ENCODE data around the gene ATF7.

GRCh38 chr12:53591301-53592206 is 34.6 kb downstream of the ATF7 start:
- TF ChIP-seq CTCF (conservative IDR thresholded peaks at IDR 0.05; ENCODE audit: low read depth, low read length): no peak
- no peak for TF ChIP-seq EZH2 (IDR thresholded peaks at IDR 0.05; ENCODE audit: borderline replicate concordance, low read depth, low read length, poor library complexity, severe bottlenecking)
